Colonic mucosa (tissue), 4 donors: Measurements from ENCODE around the gene FYB1. TPM values are rescaled to one million over a fixed set of nuclear protein-coding genes. Genes with fewer than 3 reads are reported as not detected.

ENCODE experiments used
- DNase-seq: peaks from one replicate; pipeline ENCODE4 v3.0.0-alpha.2; 2020
- H3K27ac ChIP-seq: fragments of 200-600 bp; one replicate; pipeline ENCODE4 v1.8.0; 2021
- H3K27me3 ChIP-seq: fragments of 200-600 bp; one replicate; pipeline ENCODE4 v1.8.0; 2021
- H3K36me3 ChIP-seq: fragments of 200-600 bp; one replicate; pipeline ENCODE4 v1.8.0; 2021
- H3K4me1 ChIP-seq: fragments of 200-600 bp; one replicate; pipeline ENCODE4 v1.8.0; 2021; ENCODE audit warnings: mild to moderate bottlenecking
- H3K4me3 ChIP-seq: fragments of 200-600 bp; one replicate; pipeline ENCODE4 v1.8.0; 2021
- H3K9ac ChIP-seq, 2 donors: one replicate each; pipeline ENCODE4 v1.7.0; 2013; ENCODE audit warnings: control low read depth in 2 of 2, low read depth in 2 of 2, low read length in 2 of 2
- H3K9me3 ChIP-seq: fragments of 200-600 bp; one replicate; pipeline ENCODE4 v1.8.0; 2021
- intact Hi-C: fragments of 100-400 bp; cut with DNase I; formaldehyde crosslinking; loops from one replicate; pipeline ENCODE4 v1.14.1; 2022
- total RNA-seq, 2 donors: library from RNA; stranded (reverse); fragmentation: NEBNext Ultra II Directional in 1 of 2; extraction: Animal tissue kit (Norgen Biotek cat#: 25700) in 1 of 2; gene quantifications; one replicate each; pipeline ENCODE4 v1.2.1, GENCODE V29; 2021
- TF ChIP-seq, protein P1 (sequence below): fragments of 200-600 bp; IDR thresholded peaks from one replicate; pipeline ENCODE4 v1.8.0; 2022; ENCODE audit warnings: antibody characterized with exemption, mild to moderate bottlenecking
- donor health status: healthy.
- donor health status: DM: no; HTN: no; CAD: no.
- donor health status: DM: no; HTN: no; CAD: no.

Gene FYB1
- total RNA-seq, 2 donors from 2014 or later = 6.1 to 8.6 TPM

DNA sequence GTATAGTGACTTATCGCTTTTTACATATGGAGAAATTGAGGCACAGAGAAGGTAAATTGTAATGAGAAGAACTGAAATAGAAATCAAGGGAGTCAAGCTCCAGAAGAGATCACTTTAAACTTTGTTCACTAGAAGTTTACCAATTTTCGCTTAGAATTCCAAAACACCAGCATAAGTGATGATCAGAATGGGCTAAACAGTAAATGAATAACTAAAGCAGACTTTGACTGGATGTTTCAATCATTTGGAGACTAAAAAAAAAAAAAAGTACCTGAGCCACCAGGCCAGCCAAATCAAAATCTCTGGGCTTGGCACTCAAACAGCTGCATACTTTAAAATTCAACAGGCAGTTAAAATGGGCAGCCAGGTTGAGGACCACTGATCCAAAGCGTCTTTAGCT is 38.2 kb upstream of the FYB1 start:
- H3K4me3 ChIP-seq = no peak overlapping the region
- TF ChIP-seq, protein P1, sequence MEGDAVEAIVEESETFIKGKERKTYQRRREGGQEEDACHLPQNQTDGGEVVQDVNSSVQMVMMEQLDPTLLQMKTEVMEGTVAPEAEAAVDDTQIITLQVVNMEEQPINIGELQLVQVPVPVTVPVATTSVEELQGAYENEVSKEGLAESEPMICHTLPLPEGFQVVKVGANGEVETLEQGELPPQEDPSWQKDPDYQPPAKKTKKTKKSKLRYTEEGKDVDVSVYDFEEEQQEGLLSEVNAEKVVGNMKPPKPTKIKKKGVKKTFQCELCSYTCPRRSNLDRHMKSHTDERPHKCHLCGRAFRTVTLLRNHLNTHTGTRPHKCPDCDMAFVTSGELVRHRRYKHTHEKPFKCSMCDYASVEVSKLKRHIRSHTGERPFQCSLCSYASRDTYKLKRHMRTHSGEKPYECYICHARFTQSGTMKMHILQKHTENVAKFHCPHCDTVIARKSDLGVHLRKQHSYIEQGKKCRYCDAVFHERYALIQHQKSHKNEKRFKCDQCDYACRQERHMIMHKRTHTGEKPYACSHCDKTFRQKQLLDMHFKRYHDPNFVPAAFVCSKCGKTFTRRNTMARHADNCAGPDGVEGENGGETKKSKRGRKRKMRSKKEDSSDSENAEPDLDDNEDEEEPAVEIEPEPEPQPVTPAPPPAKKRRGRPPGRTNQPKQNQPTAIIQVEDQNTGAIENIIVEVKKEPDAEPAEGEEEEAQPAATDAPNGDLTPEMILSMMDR = no peak

GRCh38 chr5:39256477-39257235 is 37.3 kb upstream of the FYB1 start:
- H3K36me3 ChIP-seq = no peaks in the 10 kb centered on the region
- intact Hi-C loops = no loop called here
- no peaks in the 10 kb centered on the region for H3K4me1 ChIP-seq
- no peaks in the 10 kb centered on the region for H3K9me3 ChIP-seq
- TF ChIP-seq, protein P1 = no peak
- no peaks in the 10 kb centered on the region for H3K27me3 ChIP-seq
- peak overlapping the region; percentile 34 for H3K27ac ChIP-seq
- peak; percentile 24 for DNase-seq
- no peak overlapping the region for H3K9ac ChIP-seq
- H3K4me3 ChIP-seq = no peak overlapping the region

More for the DNA sequence above, 38.2 kb upstream of the FYB1 start:
- Histone ChIP-seq H3K4me1 (no peaks in the 10 kb centered on the region), H3K9ac (no peak overlapping the region), H3K9me3 (no peaks in the 10 kb centered on the region), H3K27me3 (no peaks in the 10 kb centered on the region), H3K36me3 (no peaks in the 10 kb centered on the region), H3K27ac (no peak overlapping the region)
- DNase-seq = no peak
- intact Hi-C loops = no loop called here

GRCh38 chr5:39255406-39255805 is 36.0 kb upstream of the FYB1 start:
- no peak for DNase-seq
- no peaks in the 10 kb centered on the region for H3K4me1 ChIP-seq
- TF ChIP-seq, protein P1 = no peak
- no peak overlapping the region for H3K4me3 ChIP-seq
- no peaks in the 10 kb centered on the region for H3K9me3 ChIP-seq
- H3K9ac ChIP-seq = no peak overlapping the region
- no peak overlapping the region for H3K27ac ChIP-seq
- intact Hi-C loops = no loop called here
- H3K27me3 ChIP-seq = no peaks in the 10 kb centered on the region
- H3K36me3 ChIP-seq = no peaks in the 10 kb centered on the region

DNA sequence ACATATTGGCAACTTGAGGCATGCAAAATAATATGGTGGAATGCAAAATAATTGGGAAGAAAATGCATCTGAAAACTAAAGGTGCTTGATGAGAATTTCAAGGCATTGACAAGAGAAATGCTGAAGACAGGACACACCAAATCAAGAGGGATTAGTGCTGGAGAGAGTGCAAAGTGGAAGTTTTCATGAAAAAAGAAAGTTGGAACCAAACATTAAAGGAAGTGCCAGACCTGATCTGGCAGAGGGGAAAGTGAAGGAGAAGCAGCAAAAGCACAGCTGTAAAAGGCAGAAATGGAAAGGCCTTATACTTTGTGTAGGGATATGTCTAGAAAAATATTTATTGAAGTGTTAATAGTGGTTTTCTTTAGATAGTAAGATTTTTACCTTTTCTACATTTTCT is 35.3 kb upstream of the FYB1 start:
- Histone ChIP-seq H3K27ac (no peak overlapping the region), H3K9me3 (no peaks in the 10 kb centered on the region), H3K27me3 (no peaks in the 10 kb centered on the region), H3K9ac (no peak overlapping the region), H3K36me3 (no peaks in the 10 kb centered on the region), H3K4me3 (no peak overlapping the region), H3K4me1 (no peaks in the 10 kb centered on the region)
- no peak for DNase-seq
- intact Hi-C loops = no loop called here
- TF ChIP-seq, protein P1 = no peak

GRCh38 chr5:39253196-39253595 is 33.8 kb upstream of the FYB1 start:
- Histone ChIP-seq H3K27ac (no peak overlapping the region), H3K27me3 (no peaks in the 10 kb centered on the region), H3K4me1 (no peaks in the 10 kb centered on the region), H3K9me3 (no peaks in the 10 kb centered on the region), H3K4me3 (no peak overlapping the region), H3K36me3 (no peaks in the 10 kb centered on the region), H3K9ac (no peak overlapping the region)
- no peak for DNase-seq
- intact Hi-C loops = no loop called here
- TF ChIP-seq, protein P1 = no peak
